Fibroblast of lung (primary cell): ENCODE results near the gene FLYWCH2. TPM values are rescaled to one million over a fixed set of nuclear protein-coding genes. Genes with fewer than 3 reads are reported as not detected.

ENCODE experiments used
- DNase-seq, 2 donors: peaks; one replicate each; pipeline versions ENCODE4 v3.0.0 to v3.0.0-alpha.2; 2010; ENCODE audit warnings: low read depth in 2 of 2
- H2AFZ ChIP-seq: 2 replicates; pipeline ENCODE4 v1.5.1; 2012; ENCODE audit warnings: low read length, control low read depth, inconsistent platforms
- H3K27ac ChIP-seq: 2 replicates; pipeline ENCODE4 v1.5.1; 2011; ENCODE audit warnings: low read length, control low read depth; ENCODE audit not compliant: insufficient read depth
- H3K27me3 ChIP-seq: 2 replicates; pipeline ENCODE4 v1.5.1; 2011; ENCODE audit warnings: mild to moderate bottlenecking, low read length; ENCODE audit not compliant: control insufficient read depth, insufficient read depth
- H3K36me3 ChIP-seq: 2 replicates; pipeline ENCODE4 v1.5.1; 2011; ENCODE audit warnings: low read length; ENCODE audit not compliant: control insufficient read depth, insufficient read depth
- H3K4me1 ChIP-seq: 2 replicates; pipeline ENCODE4 v1.5.1; 2011; ENCODE audit warnings: low read length; ENCODE audit not compliant: control insufficient read depth, insufficient read depth; ENCODE audit errors: extremely low read depth
- H3K4me2 ChIP-seq: 2 replicates; pipeline ENCODE4 v1.5.1; 2011; ENCODE audit warnings: low read length, control low read depth; ENCODE audit not compliant: insufficient read depth; ENCODE audit errors: extremely low read depth
- H3K4me3 ChIP-seq, 4 experiments: fragments of 200-600 bp in 1 of 4; sonication (generic) in 1 of 4; replicated peaks in 1 of 4; 2 replicates each; pipeline ENCODE4 v1.5.1; 2011 to 2016; ENCODE audit warnings: low read length in 4 of 4, low read depth in 3 of 4, mild to moderate bottlenecking in 3 of 4, control low read depth in 2 of 4, inconsistent platforms in 1 of 4, mixed read lengths in 1 of 4; ENCODE audit not compliant: insufficient read depth in 1 of 4; ENCODE audit errors: control extremely low read depth in 1 of 4
- H3K79me2 ChIP-seq: 2 replicates; pipeline ENCODE4 v1.5.1; 2012; ENCODE audit warnings: mild to moderate bottlenecking, low read length, inconsistent platforms; ENCODE audit not compliant: control insufficient read depth, insufficient read depth
- H3K9ac ChIP-seq: 2 replicates; pipeline ENCODE4 v1.5.1; 2011; ENCODE audit warnings: mild to moderate bottlenecking, low read length, control low read depth; ENCODE audit not compliant: insufficient read depth
- H3K9me3 ChIP-seq: 2 replicates; pipeline ENCODE4 v1.5.1; 2012; ENCODE audit warnings: low read depth, low read length; ENCODE audit not compliant: control insufficient read depth, insufficient read depth
- H4K20me1 ChIP-seq: 2 replicates; pipeline ENCODE4 v1.5.1; 2011; ENCODE audit warnings: low read length; ENCODE audit not compliant: control insufficient read depth, insufficient read depth; ENCODE audit errors: extremely low read depth
- EZH2 ChIP-seq: IDR thresholded peaks from 2 replicates; pipeline ENCODE4 v1.5.1; 2012; ENCODE audit warnings: low read length, control low read depth, mild to moderate bottlenecking; ENCODE audit errors: missing control alignments
- polyA plus RNA-seq, 2 donors: library from polyadenylated mRNA; depleted of rRNA in 1 of 2; stranded (reverse) in 1 of 2; unstranded in 1 of 2; fragments of >200 nt; gene quantifications; 2 replicates each; pipeline ENCODE4 v1.2.1, GENCODE V29; 2011 to 2012; ENCODE audit warnings: missing spikeins in 1 of 2
- total RNA-seq: library from RNA; depleted of rRNA; stranded (reverse); fragments of >200 nt; gene quantifications from 2 replicates; pipeline ENCODE4 v1.2.1, GENCODE V29; 2014
- TF ChIP-seq, protein P1 (sequence below), 2 donors: IDR thresholded peaks in 1 of 2; conservative IDR thresholded peaks in 1 of 2; 1 replicate in 1 of 2; 2 replicates in 1 of 2; pipeline ENCODE4 v1.5.1; 2011 to 2012; ENCODE audit warnings: low read length in 2 of 2, control low read depth in 1 of 2, inconsistent platforms in 1 of 2, low read depth in 1 of 2, mild to moderate bottlenecking in 1 of 2

The FLYWCH2 gene
- total and polyA plus RNA-seq, 2 donors (not counting 1 experiment from before 2014, with no cell fraction given): 21.2 to 55.2 TPM

DNA sequence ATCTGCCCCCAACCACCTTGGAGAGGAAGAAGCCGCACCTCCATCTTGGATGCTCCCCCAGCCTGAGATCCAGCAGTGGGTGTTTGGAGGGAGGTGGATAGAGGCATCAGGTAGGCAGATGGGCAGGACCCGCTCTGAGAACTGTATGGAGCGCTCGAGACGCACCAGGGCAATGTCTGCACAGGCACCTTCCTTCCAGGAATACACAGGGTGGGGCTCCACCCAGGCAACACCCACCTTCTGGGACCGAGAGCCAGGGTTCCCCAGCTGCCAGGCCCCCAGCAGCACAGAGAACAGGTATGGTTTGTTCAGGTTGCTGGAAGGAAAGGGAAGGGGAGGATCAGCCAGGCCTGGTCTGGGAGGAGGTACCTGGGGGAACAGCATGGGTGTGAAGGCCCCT, 27.5 kb upstream of the FLYWCH2 start:
- Histone ChIP-seq H3K36me3 (no peaks in the 10 kb centered on the region), H3K27ac (no peak overlapping the region), H3K4me2 (no peak overlapping the region), H3K4me1 (no peaks in the 10 kb centered on the region), H2AFZ (no peak overlapping the region), H3K27me3 (no peaks in the 10 kb centered on the region), H3K79me2 (no peaks in the 10 kb centered on the region), H4K20me1 (no peaks in the 10 kb centered on the region), H3K9me3 (no peaks in the 10 kb centered on the region), H3K4me3 (no peak overlapping the region), H3K9ac (no peak overlapping the region)
- DNase-seq: no peak
- TF ChIP-seq, protein P1, sequence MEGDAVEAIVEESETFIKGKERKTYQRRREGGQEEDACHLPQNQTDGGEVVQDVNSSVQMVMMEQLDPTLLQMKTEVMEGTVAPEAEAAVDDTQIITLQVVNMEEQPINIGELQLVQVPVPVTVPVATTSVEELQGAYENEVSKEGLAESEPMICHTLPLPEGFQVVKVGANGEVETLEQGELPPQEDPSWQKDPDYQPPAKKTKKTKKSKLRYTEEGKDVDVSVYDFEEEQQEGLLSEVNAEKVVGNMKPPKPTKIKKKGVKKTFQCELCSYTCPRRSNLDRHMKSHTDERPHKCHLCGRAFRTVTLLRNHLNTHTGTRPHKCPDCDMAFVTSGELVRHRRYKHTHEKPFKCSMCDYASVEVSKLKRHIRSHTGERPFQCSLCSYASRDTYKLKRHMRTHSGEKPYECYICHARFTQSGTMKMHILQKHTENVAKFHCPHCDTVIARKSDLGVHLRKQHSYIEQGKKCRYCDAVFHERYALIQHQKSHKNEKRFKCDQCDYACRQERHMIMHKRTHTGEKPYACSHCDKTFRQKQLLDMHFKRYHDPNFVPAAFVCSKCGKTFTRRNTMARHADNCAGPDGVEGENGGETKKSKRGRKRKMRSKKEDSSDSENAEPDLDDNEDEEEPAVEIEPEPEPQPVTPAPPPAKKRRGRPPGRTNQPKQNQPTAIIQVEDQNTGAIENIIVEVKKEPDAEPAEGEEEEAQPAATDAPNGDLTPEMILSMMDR (conservative IDR thresholded peaks at IDR 0.05 in 1 of 2, IDR thresholded peaks at IDR 0.05 in 1 of 2; ENCODE audit: low read depth in 1 of 2, low read length in 2 of 2): no peak
- TF ChIP-seq EZH2: no peak

DNA sequence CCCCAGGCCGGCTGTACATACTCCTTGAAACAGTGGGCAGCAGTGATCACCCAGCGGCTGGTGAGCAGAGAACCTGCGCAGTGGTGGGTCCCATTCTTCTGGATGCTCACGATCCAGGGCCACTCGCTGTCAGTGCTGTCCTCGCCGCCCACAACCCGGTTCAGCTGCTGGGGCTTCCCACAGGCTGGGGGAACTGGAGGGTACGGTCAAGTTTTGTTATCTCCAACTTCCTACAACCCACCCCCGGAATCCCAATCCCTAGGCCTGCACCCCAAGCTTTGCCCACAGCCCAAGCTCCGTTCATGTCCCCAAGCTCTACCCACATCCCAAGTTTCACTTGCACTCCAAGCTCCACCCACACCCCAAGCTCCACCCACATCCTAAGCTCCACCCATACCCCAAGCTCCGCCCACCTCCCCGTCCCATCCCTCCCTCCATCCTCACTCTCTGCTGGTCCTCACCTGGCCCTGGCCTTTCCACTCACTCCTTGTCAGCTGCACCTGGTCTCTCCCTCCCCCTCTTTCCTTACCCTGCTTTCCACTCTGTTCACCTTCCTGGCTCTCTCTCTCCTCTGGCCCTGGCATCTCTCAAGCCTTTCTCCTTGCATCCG, 26.8 kb upstream of the FLYWCH2 start:
- no peak overlapping the region for H3K4me2 ChIP-seq
- H3K27ac ChIP-seq: no peak overlapping the region
- no peaks in the 10 kb centered on the region for H3K27me3 ChIP-seq
- no peaks in the 10 kb centered on the region for H3K36me3 ChIP-seq
- H3K4me1 ChIP-seq: no peaks in the 10 kb centered on the region
- no peaks in the 10 kb centered on the region for H4K20me1 ChIP-seq
- H3K9ac ChIP-seq: no peak overlapping the region
- no peak overlapping the region for H3K4me3 ChIP-seq
- no peak for TF ChIP-seq EZH2
- TF ChIP-seq, protein P1 (conservative IDR thresholded peaks at IDR 0.05 in 1 of 2, IDR thresholded peaks at IDR 0.05 in 1 of 2; ENCODE audit: low read depth in 1 of 2, low read length in 2 of 2): no peak
- H2AFZ ChIP-seq: no peak overlapping the region
- no peaks in the 10 kb centered on the region for H3K79me2 ChIP-seq
- DNase-seq: no peak
- H3K9me3 ChIP-seq: no peaks in the 10 kb centered on the region

DNA sequence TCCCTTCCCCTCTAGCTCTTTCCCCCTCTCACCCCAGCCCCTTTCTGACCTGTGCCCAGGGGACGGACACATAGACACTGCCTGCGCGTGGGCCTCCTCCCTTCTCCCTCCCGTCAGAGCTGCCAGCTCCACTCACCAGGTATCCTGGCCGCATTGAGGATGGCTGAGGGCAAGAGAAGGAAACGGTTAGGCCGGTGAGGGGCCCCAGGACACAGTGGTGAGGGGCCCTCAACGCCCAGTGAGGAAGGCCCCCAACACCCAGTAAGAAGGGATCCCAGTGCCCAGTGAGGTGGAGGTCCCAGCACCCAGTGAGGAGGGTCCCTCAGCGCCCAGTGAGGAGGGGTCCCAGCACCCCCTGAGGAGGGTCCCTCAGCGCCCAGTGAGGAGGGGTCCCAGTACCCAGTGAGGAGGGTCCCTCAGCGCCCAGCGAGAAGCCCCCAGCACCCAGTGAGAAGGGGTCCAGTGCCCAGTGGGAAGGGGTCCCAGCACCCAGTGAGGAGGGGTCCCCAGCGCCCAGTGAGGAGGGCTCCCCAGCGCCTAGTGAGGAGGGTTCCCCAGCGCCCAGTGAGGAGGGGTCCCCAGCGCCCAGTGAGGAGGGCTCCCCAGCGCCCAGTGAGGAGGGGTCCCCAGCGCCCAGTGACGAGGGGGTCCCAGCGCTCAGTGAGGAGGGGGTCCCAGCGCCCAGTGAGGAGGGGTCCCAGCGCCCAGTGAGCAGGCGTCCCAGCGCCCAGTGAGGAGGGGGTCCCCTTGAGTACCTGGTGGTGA, 26.1 kb upstream of the FLYWCH2 start:
- no peaks in the 10 kb centered on the region for H3K9me3 ChIP-seq
- no peaks in the 10 kb centered on the region for H4K20me1 ChIP-seq
- H3K27me3 ChIP-seq: no peaks in the 10 kb centered on the region
- TF ChIP-seq EZH2: no peak
- TF ChIP-seq, protein P1 (conservative IDR thresholded peaks at IDR 0.05 in 1 of 2, IDR thresholded peaks at IDR 0.05 in 1 of 2; ENCODE audit: low read depth in 1 of 2, low read length in 2 of 2): no peak
- H3K4me3 ChIP-seq: no peak overlapping the region
- H2AFZ ChIP-seq: no peak overlapping the region
- no peak overlapping the region for H3K4me2 ChIP-seq
- no peak overlapping the region for H3K27ac ChIP-seq
- no peaks in the 10 kb centered on the region for H3K4me1 ChIP-seq
- H3K36me3 ChIP-seq: no peaks in the 10 kb centered on the region
- no peaks in the 10 kb centered on the region for H3K79me2 ChIP-seq
- no peak for DNase-seq
- no peak overlapping the region for H3K9ac ChIP-seq
